ENCODE results near the gene GPR161.
"Not testable (repeated sequence)": the region's sequence is repeated elsewhere in the genome, so short reads cannot be mapped to it uniquely, and the experiment has no call there.

The GPR161 gene

GRCh38 chr1:168136709-168137514, at the start of gene GPR161:
GPR161 (minus strand) TSS chr1:168136930; CDS start chr1:168104850, 32,080 bp downstream.
- peak; percentile 11 for DNase-seq

- DNase-seq, result not testable (repeated sequence)
Measured at GRCh38 chr1:168181063-168181720, 44.5 kb upstream of the GPR161 start.

- DNase-seq, result no peak
Measured at GRCh38 chr1:168180148-168180524, 43.4 kb upstream of the GPR161 start.

GRCh38 chr1:168179438-168180147, 42.9 kb upstream of the GPR161 start:
- no peak for DNase-seq

- DNase-seq, result peak; percentile 92
Measured at GRCh38 chr1:168178638-168179437, 42.1 kb upstream of the GPR161 start, which contains the start of gene TIPRL. TIPRL (plus strand) TSS chr1:168178962; CDS start chr1:168179078, 116 bp downstream.

- DNase-seq, result no peak
Measured at GRCh38 chr1:168178227-168178637, 41.5 kb upstream of the GPR161 start.

- no peak for DNase-seq
Measured at GRCh38 chr1:168172250-168172915, 35.7 kb upstream of the GPR161 start.

GRCh38 chr1:168170564-168171508, 34.1 kb upstream of the GPR161 start:
- no peak for DNase-seq

- no peak for DNase-seq
Measured at GRCh38 chr1:168167806-168168205, 31.1 kb upstream of the GPR161 start.

GRCh38 chr1:168164771-168165170, 28.0 kb upstream of the GPR161 start:
- DNase-seq, result no peak

- DNase-seq, result no peak
Measured at GRCh38 chr1:168163670-168164069, 26.9 kb upstream of the GPR161 start.

- DNase-seq, result no peak
Measured at GRCh38 chr1:168161459-168161858, 24.7 kb upstream of the GPR161 start.

- DNase-seq, result no peak
Measured at GRCh38 chr1:168159979-168160378, 23.2 kb upstream of the GPR161 start.

GRCh38 chr1:168159251-168159650, 22.5 kb upstream of the GPR161 start:
- no peak for DNase-seq

GRCh38 chr1:168157638-168158037, 20.9 kb upstream of the GPR161 start:
- no peak for DNase-seq

GRCh38 chr1:168155910-168156309, 19.2 kb upstream of the GPR161 start:
- no peak for DNase-seq

- not testable (repeated sequence) for DNase-seq
Measured at GRCh38 chr1:168154707-168155106, 18.0 kb upstream of the GPR161 start.

GRCh38 chr1:168151935-168152334, 15.2 kb upstream of the GPR161 start:
- DNase-seq, result no peak

- no peak for DNase-seq
Measured at GRCh38 chr1:168150283-168150682, 13.6 kb upstream of the GPR161 start.

- DNase-seq, result no peak
Measured at GRCh38 chr1:168148916-168149315, 12.2 kb upstream of the GPR161 start.

- no peak for DNase-seq
Measured at GRCh38 chr1:168146626-168147025, 9.9 kb upstream of the GPR161 start.

All from CD4-positive, alpha-beta T cell treated with Interferon gamma for 1 hour (primary cell).